SK-N-SH treated with all-trans-retinoic acid at 6 μM for 48 hours (cell line): ENCODE measurements around the gene AUH.

ENCODE experiments used
- ATAC-seq: fragments of 200-7000 bp; cut with Tn5 transposase; 3 replicates; pipeline ENCODE4 v1.9.1; 2020; ENCODE audit warnings: mild to moderate bottlenecking, moderate library complexity
- ARNTL ChIP-seq: fragments of 450-650 bp; formaldehyde crosslinking; IDR thresholded peaks from 2 replicates; pipeline ENCODE4 v1.5.0; 2020; ENCODE audit warnings: low read depth, mild to moderate bottlenecking, moderate library complexity, borderline replicate concordance
- BACH2 ChIP-seq: fragments of 250-450 bp; sonication (Bioruptor Pico); IDR thresholded peaks from 2 replicates; pipeline ENCODE4 v1.9.0; 2021; ENCODE audit warnings: mild to moderate bottlenecking, borderline replicate concordance
- ESRRG ChIP-seq: fragments of 250-450 bp; sonication (Bioruptor Pico); IDR thresholded peaks from 2 replicates; pipeline ENCODE4 v1.6.1; 2021; ENCODE audit warnings: mild to moderate bottlenecking
- GLIS3 ChIP-seq: fragments of 250-450 bp; sonication (Bioruptor Pico); IDR thresholded peaks from 2 replicates; pipeline ENCODE4 v1.5.0; 2020; ENCODE audit warnings: mild to moderate bottlenecking, moderate library complexity
- ISL1 ChIP-seq: fragments of 250-450 bp; sonication (Bioruptor Pico); IDR thresholded peaks from 2 replicates; pipeline ENCODE4 v2.1.2; 2022; ENCODE audit warnings: mild to moderate bottlenecking, moderate library complexity
- OSR1 ChIP-seq: fragments of 250-450 bp; sonication (Bioruptor Pico); IDR thresholded peaks from 2 replicates; pipeline ENCODE4 v1.8.0; 2022; ENCODE audit warnings: moderate library complexity, mild to moderate bottlenecking, inconsistent platforms
- PPARA ChIP-seq: fragments of 250-450 bp; sonication (Bioruptor Pico); IDR thresholded peaks from 2 replicates; pipeline ENCODE4 v1.5.0; 2020; ENCODE audit warnings: mild to moderate bottlenecking, borderline replicate concordance
- RARB ChIP-seq: fragments of 250-450 bp; sonication (Bioruptor Pico); IDR thresholded peaks from 2 replicates; pipeline ENCODE4 v1.8.0; 2021; ENCODE audit warnings: mild to moderate bottlenecking, moderate library complexity
- SNAI2 ChIP-seq: fragments of 250-450 bp; sonication (Bioruptor Pico); IDR thresholded peaks from 2 replicates; pipeline ENCODE4 v1.5.0; 2020; ENCODE audit warnings: mild to moderate bottlenecking, moderate library complexity
- TCF4 ChIP-seq: fragments of 250-450 bp; sonication (Bioruptor Pico); IDR thresholded peaks from 2 replicates; pipeline ENCODE4 v1.8.0; 2021; ENCODE audit warnings: mild to moderate bottlenecking, moderate library complexity, borderline replicate concordance
- TOX ChIP-seq: fragments of 250-450 bp; sonication (Bioruptor Pico); IDR thresholded peaks from 2 replicates; pipeline ENCODE4 v1.8.0; 2021; ENCODE audit warnings: mild to moderate bottlenecking, moderate library complexity, borderline replicate concordance
- ZC3H10 ChIP-seq: fragments of 250-450 bp; sonication (Bioruptor Pico); IDR thresholded peaks from 2 replicates; pipeline ENCODE4 v1.5.1; 2021; ENCODE audit warnings: mild to moderate bottlenecking, moderate library complexity
- ZFP3 ChIP-seq: fragments of 250-450 bp; sonication (Bioruptor Pico); IDR thresholded peaks from 2 replicates; pipeline ENCODE4 v1.5.0; 2020; ENCODE audit warnings: mild to moderate bottlenecking, moderate library complexity
- ZFP30 ChIP-seq: fragments of 450-650 bp; formaldehyde crosslinking; IDR thresholded peaks from 2 replicates; pipeline ENCODE4 v1.5.0; 2022; ENCODE audit warnings: mild to moderate bottlenecking, moderate library complexity
- ZNF565 ChIP-seq: fragments of 450-650 bp; formaldehyde crosslinking; conservative IDR thresholded peaks from 2 replicates; pipeline ENCODE4 v1.5.0; 2020; ENCODE audit warnings: low read depth, mild to moderate bottlenecking, moderate library complexity
- ZNF70 ChIP-seq: fragments of 450-650 bp; formaldehyde crosslinking; IDR thresholded peaks from 2 replicates; pipeline ENCODE4 v1.5.0; 2020; ENCODE audit warnings: mild to moderate bottlenecking, moderate library complexity
- ZNF8 ChIP-seq: fragments of 450-650 bp; formaldehyde crosslinking; IDR thresholded peaks from 2 replicates; pipeline ENCODE4 v1.5.0; 2020; ENCODE audit warnings: mild to moderate bottlenecking, moderate library complexity
- TF ChIP-seq, protein P1 (sequence below): fragments of 250-450 bp; sonication (Bioruptor Pico); IDR thresholded peaks from 2 replicates; pipeline ENCODE4 v1.5.1; 2020; ENCODE audit warnings: low read depth, mild to moderate bottlenecking, moderate library complexity
- TF ChIP-seq, protein P2 (sequence below): fragments of 250-450 bp; sonication (Bioruptor Pico); IDR thresholded peaks from 2 replicates; pipeline ENCODE4 v1.5.1; 2021; ENCODE audit warnings: mild to moderate bottlenecking, moderate library complexity
- TF ChIP-seq, protein P3 (sequence below): fragments of 250-450 bp; sonication (Bioruptor Pico); IDR thresholded peaks from 2 replicates; pipeline ENCODE4 v1.5.0; 2020; ENCODE audit warnings: mild to moderate bottlenecking, moderate library complexity

AUH gene

DNA sequence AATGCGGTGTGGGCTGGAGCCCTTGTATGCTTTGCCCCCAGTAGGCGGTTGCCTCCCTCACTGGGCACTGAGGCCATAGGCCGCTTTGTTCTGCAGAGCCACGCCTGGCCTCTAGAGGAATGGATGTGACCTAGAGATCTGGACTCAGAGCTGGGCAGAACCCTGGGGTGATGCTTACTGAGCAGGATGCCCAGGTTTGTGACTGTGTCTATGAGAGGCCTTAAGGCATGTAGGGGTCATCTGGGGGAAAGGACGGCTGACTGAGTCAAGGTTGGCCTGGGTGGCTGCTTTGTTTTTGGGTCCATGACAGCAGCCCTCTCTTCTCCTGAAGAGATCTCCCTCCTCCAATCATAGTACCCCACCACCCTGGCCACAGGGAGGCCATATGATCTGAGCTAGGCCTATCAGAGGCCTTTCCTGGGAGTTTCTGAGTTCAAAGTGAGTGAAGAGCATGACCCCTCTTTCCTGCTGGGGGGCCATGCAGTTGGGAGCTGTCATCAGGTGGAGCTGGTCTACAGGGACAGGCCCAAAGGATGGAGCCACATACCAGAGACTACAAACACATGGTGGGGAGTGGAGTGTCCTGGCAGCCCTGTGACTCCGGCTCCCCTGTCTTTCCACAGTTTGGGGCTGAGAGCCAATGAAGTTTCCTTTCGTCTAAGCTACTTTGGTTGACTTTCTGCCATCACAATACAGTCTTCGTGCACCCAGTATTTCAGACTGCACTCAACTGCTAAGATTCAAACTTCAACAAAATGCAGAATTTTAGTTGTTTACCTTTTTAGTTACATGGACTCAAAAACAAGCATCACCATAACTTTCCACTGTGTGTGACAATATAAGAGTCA, 165.4 kb downstream of the AUH start (continued):
- TF ChIP-seq, protein P1, sequence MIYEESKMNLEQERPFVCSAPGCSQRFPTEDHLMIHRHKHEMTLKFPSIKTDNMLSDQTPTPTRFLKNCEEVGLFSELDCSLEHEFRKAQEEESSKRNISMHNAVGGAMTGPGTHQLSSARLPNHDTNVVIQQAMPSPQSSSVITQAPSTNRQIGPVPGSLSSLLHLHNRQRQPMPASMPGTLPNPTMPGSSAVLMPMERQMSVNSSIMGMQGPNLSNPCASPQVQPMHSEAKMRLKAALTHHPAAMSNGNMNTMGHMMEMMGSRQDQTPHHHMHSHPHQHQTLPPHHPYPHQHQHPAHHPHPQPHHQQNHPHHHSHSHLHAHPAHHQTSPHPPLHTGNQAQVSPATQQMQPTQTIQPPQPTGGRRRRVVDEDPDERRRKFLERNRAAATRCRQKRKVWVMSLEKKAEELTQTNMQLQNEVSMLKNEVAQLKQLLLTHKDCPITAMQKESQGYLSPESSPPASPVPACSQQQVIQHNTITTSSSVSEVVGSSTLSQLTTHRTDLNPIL (CRISPR knock-in tag), result no peak
- no peak for TF ChIP-seq GLIS3 (CRISPR knock-in tag)
- TF ChIP-seq RARB (CRISPR knock-in tag), result no peak
- no peak for TF ChIP-seq ZNF70
- TF ChIP-seq ZFP3 (CRISPR knock-in tag), result no peak
- no peak for TF ChIP-seq ZC3H10

DNA sequence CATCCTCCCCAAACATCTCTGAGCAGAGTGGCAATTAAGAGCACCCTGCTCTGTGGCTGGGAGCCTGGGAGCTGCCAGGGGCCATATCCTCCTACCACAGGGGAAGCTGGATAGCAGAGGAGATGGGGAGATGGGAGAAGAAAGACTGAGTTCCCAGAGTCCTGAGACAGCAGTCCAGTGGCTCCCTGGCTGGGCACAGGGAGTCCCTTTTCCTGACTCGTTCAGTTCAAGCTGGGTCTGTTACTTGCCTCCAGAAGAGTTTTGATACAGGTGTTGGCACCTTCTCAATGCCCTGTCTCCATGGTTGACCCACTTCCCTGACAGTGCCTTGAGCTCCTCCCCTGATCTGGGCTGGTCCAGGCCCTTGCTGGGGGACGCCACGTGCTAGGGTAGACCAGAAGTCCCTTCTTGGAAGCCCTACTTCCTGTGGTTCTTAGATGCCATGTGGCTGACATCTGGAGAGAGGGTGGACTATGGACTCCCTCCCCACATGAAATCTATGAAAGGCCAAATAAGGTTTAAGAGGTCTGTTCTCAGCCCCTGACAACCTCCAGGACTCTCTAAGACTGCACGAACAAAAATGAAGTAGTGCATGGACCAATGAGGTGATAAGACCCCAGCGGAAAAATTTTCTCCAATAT, 166.2 kb downstream of the AUH start:
- no peak for TF ChIP-seq ARNTL (CRISPR knock-in tag)
- no peak for TF ChIP-seq SNAI2 (CRISPR knock-in tag)
- no peak for TF ChIP-seq ISL1 (CRISPR knock-in tag)
- TF ChIP-seq, protein P2, sequence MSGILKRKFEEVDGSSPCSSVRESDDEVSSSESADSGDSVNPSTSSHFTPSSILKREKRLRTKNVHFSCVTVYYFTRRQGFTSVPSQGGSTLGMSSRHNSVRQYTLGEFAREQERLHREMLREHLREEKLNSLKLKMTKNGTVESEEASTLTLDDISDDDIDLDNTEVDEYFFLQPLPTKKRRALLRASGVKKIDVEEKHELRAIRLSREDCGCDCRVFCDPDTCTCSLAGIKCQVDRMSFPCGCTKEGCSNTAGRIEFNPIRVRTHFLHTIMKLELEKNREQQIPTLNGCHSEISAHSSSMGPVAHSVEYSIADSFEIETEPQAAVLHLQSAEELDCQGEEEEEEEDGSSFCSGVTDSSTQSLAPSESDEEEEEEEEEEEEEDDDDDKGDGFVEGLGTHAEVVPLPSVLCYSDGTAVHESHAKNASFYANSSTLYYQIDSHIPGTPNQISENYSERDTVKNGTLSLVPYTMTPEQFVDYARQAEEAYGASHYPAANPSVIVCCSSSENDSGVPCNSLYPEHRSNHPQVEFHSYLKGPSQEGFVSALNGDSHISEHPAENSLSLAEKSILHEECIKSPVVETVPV (CRISPR knock-in tag), result no peak
- TF ChIP-seq OSR1, result no peak
- no peak for TF ChIP-seq TCF4 (CRISPR knock-in tag)
- TF ChIP-seq BACH2 (CRISPR knock-in tag), result no peak
- TF ChIP-seq GLIS3 (CRISPR knock-in tag), result no peak
- TF ChIP-seq ZNF565 (CRISPR knock-in tag), result no peak
- no peak for TF ChIP-seq TOX (CRISPR knock-in tag)
- TF ChIP-seq ZC3H10, result no peak
- no peak for TF ChIP-seq ZNF8
- TF ChIP-seq, protein P1 (CRISPR knock-in tag), result no peak
- no peak for TF ChIP-seq ZNF70
- TF ChIP-seq ZFP30 (CRISPR knock-in tag), result no peak
- TF ChIP-seq, protein P3, sequence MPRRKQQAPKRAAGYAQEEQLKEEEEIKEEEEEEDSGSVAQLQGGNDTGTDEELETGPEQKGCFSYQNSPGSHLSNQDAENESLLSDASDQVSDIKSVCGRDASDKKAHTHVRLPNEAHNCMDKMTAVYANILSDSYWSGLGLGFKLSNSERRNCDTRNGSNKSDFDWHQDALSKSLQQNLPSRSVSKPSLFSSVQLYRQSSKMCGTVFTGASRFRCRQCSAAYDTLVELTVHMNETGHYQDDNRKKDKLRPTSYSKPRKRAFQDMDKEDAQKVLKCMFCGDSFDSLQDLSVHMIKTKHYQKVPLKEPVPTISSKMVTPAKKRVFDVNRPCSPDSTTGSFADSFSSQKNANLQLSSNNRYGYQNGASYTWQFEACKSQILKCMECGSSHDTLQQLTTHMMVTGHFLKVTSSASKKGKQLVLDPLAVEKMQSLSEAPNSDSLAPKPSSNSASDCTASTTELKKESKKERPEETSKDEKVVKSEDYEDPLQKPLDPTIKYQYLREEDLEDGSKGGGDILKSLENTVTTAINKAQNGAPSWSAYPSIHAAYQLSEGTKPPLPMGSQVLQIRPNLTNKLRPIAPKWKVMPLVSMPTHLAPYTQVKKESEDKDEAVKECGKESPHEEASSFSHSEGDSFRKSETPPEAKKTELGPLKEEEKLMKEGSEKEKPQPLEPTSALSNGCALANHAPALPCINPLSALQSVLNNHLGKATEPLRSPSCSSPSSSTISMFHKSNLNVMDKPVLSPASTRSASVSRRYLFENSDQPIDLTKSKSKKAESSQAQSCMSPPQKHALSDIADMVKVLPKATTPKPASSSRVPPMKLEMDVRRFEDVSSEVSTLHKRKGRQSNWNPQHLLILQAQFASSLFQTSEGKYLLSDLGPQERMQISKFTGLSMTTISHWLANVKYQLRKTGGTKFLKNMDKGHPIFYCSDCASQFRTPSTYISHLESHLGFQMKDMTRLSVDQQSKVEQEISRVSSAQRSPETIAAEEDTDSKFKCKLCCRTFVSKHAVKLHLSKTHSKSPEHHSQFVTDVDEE (CRISPR knock-in tag), result no peak
- TF ChIP-seq ZFP3 (CRISPR knock-in tag), result no peak
- no peak for ATAC-seq

DNA sequence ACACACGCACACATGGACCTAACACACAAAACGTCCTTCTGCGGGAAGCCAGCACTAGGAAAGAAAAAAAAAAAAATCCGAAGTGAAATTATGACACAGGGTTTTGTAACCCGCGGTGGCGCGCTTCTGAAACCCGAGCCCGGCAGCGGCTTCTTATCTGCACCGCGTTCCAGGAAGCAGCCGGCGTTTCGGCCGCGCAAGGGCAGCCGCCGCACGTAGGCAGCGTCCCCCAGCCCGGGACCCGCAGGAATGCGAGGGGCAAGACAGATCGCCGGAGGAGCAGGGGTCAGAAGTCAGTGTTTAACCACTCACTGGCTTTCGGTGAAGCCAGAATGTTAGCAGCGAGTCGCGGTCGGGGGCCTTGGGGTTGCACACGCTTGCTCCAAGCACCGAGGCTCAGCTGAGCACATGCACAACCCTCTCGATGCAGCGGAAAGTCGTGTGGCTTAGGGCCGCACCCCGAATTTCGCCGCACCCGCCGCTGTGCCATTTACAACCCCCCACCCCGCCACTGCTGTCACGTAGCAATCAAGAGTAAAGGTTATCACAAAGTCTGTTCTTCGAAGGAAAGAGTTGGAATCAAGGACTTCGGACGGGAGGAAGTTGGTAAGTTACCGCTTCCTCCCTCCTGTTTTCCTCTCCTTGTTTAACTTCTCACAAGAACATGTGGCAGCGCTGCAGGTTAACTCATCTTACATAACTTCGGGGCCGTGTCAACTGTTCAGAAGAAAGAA, 167.9 kb downstream of the AUH start:
- TF ChIP-seq ZC3H10, result no peak
- no peak for TF ChIP-seq ESRRG (CRISPR knock-in tag)
- TF ChIP-seq, all 23 proteins: peak for 0
- ATAC-seq, result peak; percentile 55

DNA sequence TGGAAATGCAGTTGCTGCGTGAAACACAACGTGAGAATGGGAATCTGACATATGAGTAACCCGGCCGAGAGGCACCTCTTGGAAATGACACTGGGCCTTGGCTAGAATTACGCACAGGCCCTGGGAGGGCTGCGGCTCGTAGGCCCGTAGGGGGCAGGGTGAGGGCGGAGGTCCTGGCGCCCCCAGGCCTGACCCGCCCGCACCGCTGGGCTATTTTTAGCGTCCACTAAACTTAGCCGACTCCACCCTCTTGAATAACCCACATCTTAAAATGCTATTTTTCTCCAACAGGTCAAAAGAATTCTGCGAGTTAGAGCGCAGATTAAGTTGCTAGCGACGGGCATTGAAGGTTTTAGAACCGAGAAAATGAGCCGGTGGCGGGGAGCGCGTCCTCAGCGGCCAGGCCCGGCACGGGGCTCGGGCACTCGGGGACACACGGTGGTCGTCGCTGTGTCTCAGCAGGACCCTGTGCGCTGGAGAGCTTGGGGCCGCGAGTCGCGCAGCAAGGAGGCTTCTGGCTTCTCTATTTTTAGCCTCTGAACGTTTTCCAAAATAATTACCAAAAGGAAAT, 168.5 kb downstream of the AUH start:
- TF ChIP-seq ZC3H10 (peak; percentile 50; the same call in 1 of the 2 replicates), TOX (CRISPR knock-in tag) (peak; percentile 79; the same call in 1 of the 2 replicates), PPARA (CRISPR knock-in tag) (no peak), OSR1 (no peak)
- peak; percentile 87 for ATAC-seq
